Ovary (tissue), 9 donors: ENCODE results near the gene LENG8. TPM values are rescaled to one million over a fixed set of nuclear protein-coding genes. Genes with fewer than 3 reads are reported as not detected.
A peak's percentile ranks its signal among the peaks of the same experiment; 100 is the strongest.

Experiments used
- DNase-seq, 5 donors: peaks; one replicate each; pipeline ENCODE4 v3.0.0-alpha.2; 2019 to 2020
- H3K27ac ChIP-seq, 2 donors: fragments of 200-600 bp; one replicate each; pipeline versions ENCODE4 v1.5.1 to v1.8.0; 2019 to 2022
- H3K27me3 ChIP-seq: fragments of 200-600 bp; one replicate; pipeline ENCODE4 v1.8.0; 2022
- H3K36me3 ChIP-seq: fragments of 200-600 bp; sonication (generic); one replicate; pipeline ENCODE4 v1.5.1; 2019
- H3K4me1 ChIP-seq: one replicate; pipeline ENCODE4 v1.8.1; 2013; ENCODE audit warnings: mild to moderate bottlenecking, moderate library complexity; ENCODE audit not compliant: insufficient read depth
- H3K4me3 ChIP-seq: fragments of 200-600 bp; sonication (generic); one replicate; pipeline ENCODE4 v1.5.1; 2017
- H3K9me3 ChIP-seq, 2 donors: fragments of 200-600 bp in 1 of 2; sonication (generic) in 1 of 2; one replicate each; pipeline versions ENCODE4 v1.5.1 to v1.8.1; 2013 to 2019; ENCODE audit warnings: mild to moderate bottlenecking in 1 of 2, moderate library complexity in 1 of 2
- CTCF ChIP-seq, 3 donors: fragments of 450-650 bp in 2 of 3; fragments of 200-600 bp in 1 of 3; IDR thresholded peaks; one replicate each; pipeline versions ENCODE4 v1.5.1 to v1.8.0; 2016 to 2022; ENCODE audit warnings: antibody characterized with exemption in 3 of 3, mild to moderate bottlenecking in 1 of 3
- EP300 ChIP-seq: sonication (generic); formaldehyde crosslinking; IDR thresholded peaks from one replicate; pipeline ENCODE4 v1.6.1; 2017; ENCODE audit warnings: antibody characterized with exemption
- POLR2A ChIP-seq: fragments of 450-650 bp; IDR thresholded peaks from one replicate; pipeline ENCODE4 v1.6.1; 2017; ENCODE audit warnings: antibody characterized with exemption, mild to moderate bottlenecking, moderate library complexity
- WGBS, 3 donors: extraction: QIAGEN DNeasy Blood & Tissue Kit in 1 of 3; methylation state at CpG; one replicate each; pipeline versions ENCODE4 v1.1.5 to v1.1.7; 2013 to 2017; 5-methylcytosine and 5-hydroxymethylcytosine counted together
- intact Hi-C, 4 donors: fragments of 100-400 bp; cut with DNase I; formaldehyde crosslinking; loops; one replicate each; pipeline versions ENCODE4 v1.11.0 to v1.15.1; 2022 to 2023
- polyA plus RNA-seq, 2 donors: library from polyadenylated mRNA; stranded (reverse); fragments of 200-250 nt in 1 of 2; fragments of 350-450 nt in 1 of 2; fragmentation: Illumina TruSeq in 1 of 2; extraction: RNeasy Lipid Tissue Mini Kit (QIAGEN cat#74804) in 1 of 2; gene quantifications; one replicate each; pipeline ENCODE4 v1.2.3, GENCODE V29; 2013 to 2014
- total RNA-seq, 7 donors: library from RNA; depleted of rRNA in 2 of 7; stranded (reverse); fragments of >200 nt in 2 of 7; fragmentation: NEBNext Ultra II Directional in 3 of 7; extraction: Animal tissue kit (Norgen Biotek cat#: 25700) in 3 of 7; gene quantifications; one replicate each; pipeline versions ENCODE4 v1.1.0 to v1.2.4, GENCODE V29; 2016 to 2023
- donor health status: DM: no; HTN: no; CAD: no; lungs with moderate emphysema.
- donor health status: DM: no; HTN: no; CAD: no.
- donor health status: Bipolar disorder and iron deficiency.
- donor health status: DM: yes; HTN: yes; CAD: no.
- donor health status: DM: no; HTN: no; CAD: no.
- donor health status: DM: yes; HTN: yes; CAD: no.

Gene LENG8
- total and polyA plus RNA-seq, 9 donors: 29.9 to 207 (median 136) TPM

GRCh38 chr19:54449701-54450069, 686 bp downstream of the LENG8 start:
- 0 to 1% (median 0%) methylated on average over 21 of the region's 21 CpGs for WGBS, 3 donors
- Histone ChIP-seq H3K4me1 (peaks cover 7% of the 10 kb centered on the region), H3K36me3 (no peaks in the 10 kb centered on the region), H3K4me3 (peak overlapping the region; percentile 68), H3K27me3 (no peaks in the 10 kb centered on the region), H3K27ac (peak overlapping the region; percentile 78 to 95), H3K9me3 (no peaks in the 10 kb centered on the region)
- TF ChIP-seq CTCF (IDR thresholded peaks at IDR 0.05): no peak
- no peak for TF ChIP-seq EP300
- TF ChIP-seq POLR2A: no peak
- intact Hi-C loops: no loop called here
- DNase-seq: no peak

- Histone ChIP-seq H3K9me3 (no peaks in the 10 kb centered on the region), H3K4me1 (peaks cover 7% of the 10 kb centered on the region), H3K4me3 (no peak overlapping the region), H3K36me3 (no peaks in the 10 kb centered on the region), H3K27ac (no peak overlapping the region), H3K27me3 (no peaks in the 10 kb centered on the region)
- intact Hi-C loops: no loop called here
- WGBS, 3 donors: 53 to 65% (median 55%) methylated on average over 9 of the region's 9 CpGs
- TF ChIP-seq CTCF (IDR thresholded peaks at IDR 0.05) (no peak), EP300 (no peak), POLR2A (no peak)
- no peak for DNase-seq
Measured at GRCh38 chr19:54451331-54451871, 2.4 kb downstream of the LENG8 start.

GRCh38 chr19:54451997-54452396, 3.0 kb downstream of the LENG8 start:
- peak in 2 of 5 donors; percentile 32 to 37 for DNase-seq
- H3K36me3 ChIP-seq: no peaks in the 10 kb centered on the region
- intact Hi-C loops: no loop called here
- TF ChIP-seq POLR2A: no peak
- no peak for TF ChIP-seq EP300
- TF ChIP-seq CTCF (IDR thresholded peaks at IDR 0.05): no peak
- H3K9me3 ChIP-seq: no peaks in the 10 kb centered on the region
- WGBS, 3 donors: 80 to 83% (median 81%) methylated on average over 10 to 11 of the region's 11 CpGs
- H3K4me3 ChIP-seq: no peak overlapping the region
- no peaks in the 10 kb centered on the region for H3K27me3 ChIP-seq
- peaks cover 7% of the 10 kb centered on the region for H3K4me1 ChIP-seq
- H3K27ac ChIP-seq: no peak overlapping the region

GRCh38 chr19:54452626-54453025, 3.6 kb downstream of the LENG8 start:
- Histone ChIP-seq H3K27me3 (no peaks in the 10 kb centered on the region), H3K4me3 (no peak overlapping the region), H3K4me1 (peaks cover 6% of the 10 kb centered on the region), H3K27ac (no peak overlapping the region), H3K9me3 (no peaks in the 10 kb centered on the region), H3K36me3 (no peaks in the 10 kb centered on the region)
- intact Hi-C loops: no loop called here
- 89 to 92% (median 89%) methylated on average over 11 of the region's 11 CpGs for WGBS, 3 donors
- TF ChIP-seq CTCF (IDR thresholded peaks at IDR 0.05): no peak
- no peak for DNase-seq
